HG03354 (cell line): ENCODE data around the gene CHRNE.
"Not testable (repeated sequence)": the region's sequence is repeated elsewhere in the genome, so short reads cannot be mapped to it uniquely, and the experiment has no call there.

Experiments used
- ATAC-seq: cut with Tn5 transposase; IDR thresholded peaks from one replicate; pipeline ENCODE4 v1.9.1; 2021; ENCODE audit warnings: mild to moderate bottlenecking; ENCODE audit not compliant: unreplicated experiment, poor library complexity, severe bottlenecking

CHRNE gene

DNA sequence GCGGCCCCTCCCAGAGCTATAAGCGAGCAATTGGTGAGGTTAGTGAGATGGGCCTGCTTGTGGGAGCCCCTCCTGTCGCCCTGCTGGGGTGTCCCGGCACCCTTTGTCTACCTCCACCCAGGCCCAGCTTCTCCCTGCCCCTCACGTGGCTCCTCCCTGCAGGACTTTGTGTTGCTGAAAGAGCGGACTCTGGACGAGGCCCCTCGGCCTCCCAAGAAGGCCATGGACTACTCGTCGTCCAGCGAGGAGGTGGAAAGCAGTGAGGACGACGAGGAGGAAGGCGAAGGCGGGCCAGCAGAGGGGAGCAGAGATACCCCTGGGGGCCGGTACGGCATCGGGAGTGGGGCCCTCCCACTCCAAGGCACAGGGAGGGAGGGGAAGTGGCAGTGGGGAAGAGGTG is 9.6 kb downstream of the CHRNE start:
- no peak for ATAC-seq

DNA sequence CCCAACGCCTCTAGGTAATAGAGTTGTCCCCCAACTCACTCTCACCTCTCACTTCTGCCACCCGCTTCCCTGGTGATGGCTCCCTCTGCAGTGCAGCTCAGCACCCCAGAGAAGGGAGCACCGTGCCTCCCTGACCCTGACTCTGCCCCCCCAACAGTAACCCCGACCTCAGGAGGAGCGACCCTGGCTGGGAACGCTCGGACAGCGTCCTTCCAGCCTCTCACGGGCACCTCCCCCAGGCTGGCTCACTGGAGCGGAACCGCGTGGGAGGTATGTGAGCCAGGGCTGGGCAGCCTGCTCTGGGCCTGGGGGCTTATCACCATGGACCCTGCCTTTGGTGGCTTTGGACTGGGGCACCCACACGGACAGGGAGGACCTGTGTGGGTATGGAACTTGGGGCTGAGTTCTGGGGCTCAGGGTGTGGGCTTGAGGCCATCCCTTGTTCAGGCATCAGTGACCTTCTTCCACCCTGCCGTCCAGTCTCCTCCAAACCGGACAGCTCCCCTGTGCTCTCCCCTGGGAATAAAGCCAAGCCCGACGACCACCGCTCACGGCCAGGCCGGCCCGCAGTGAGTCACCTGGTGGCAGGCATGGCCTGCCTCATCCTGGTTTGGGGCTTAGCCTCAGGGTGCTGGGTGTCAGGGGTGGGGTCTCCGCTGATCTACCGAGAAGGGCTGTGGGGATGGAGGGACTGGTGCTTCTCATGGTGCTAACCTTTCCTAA is 10.2 kb downstream of the CHRNE start:
- no peak for ATAC-seq

DNA sequence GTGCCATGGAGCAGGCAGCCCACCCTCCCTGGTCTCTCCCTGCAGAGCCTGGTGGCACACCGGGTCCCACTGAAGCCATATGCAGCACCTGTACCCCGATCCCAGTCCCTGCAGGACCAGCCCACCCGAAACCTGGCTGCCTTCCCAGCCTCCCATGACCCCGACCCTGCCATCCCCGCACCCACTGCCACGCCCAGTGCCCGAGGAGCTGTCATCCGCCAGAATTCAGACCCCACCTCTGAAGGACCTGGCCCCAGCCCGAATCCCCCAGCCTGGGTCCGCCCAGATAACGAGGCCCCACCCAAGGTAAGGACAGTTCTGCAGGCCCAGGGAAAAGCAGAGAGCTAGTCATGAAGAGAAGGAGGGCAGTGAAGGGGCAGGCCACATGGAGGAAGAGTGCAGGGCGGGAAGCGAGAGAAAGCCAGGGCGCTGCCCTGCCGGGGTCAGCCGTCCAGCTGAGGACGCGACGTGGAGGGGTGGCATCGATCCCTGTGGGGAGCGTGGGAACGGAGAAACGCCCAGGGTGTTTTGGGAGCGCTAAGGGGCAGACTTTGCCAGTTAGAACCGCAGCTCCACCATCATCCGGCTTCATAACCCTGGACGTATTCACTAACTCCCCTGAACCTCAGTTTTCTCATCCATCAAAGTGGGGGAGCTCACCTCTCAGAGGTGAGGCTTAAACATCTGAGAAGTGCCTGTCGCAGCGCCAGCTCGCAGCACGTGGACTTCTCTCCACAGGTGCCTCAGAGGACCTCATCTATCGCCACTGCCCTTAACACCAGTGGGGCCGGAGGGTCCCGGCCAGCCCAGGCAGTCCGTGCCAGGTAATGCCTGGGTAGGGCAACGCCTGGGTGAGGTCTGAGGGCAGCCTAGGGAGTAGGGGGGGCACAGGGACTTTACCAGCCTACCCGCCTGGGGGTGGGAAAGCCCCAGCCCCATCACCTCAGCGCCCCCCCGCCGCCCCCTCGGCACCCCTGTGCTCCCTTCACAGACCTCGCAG is 11.2 kb downstream of the CHRNE start:
- ATAC-seq: no peak

DNA sequence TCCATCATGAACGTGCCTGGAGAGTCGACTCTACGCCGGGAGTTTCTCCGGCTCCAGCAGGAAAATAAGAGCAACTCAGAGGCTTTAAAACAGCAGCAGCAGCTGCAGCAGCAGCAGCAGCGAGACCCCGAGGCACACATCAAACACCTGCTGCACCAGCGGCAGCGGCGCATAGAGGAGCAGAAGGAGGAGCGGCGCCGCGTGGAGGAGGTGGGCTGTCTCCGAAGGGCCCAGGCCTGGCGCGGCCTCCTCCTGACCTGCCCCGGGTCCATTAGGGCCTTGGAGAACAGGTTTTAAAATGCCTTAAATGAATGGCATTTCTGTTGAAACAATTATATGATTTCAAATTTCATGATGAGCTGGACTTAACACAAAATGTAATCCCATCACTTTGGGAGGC is 15.3 kb downstream of the CHRNE start:
- no peak for ATAC-seq

DNA sequence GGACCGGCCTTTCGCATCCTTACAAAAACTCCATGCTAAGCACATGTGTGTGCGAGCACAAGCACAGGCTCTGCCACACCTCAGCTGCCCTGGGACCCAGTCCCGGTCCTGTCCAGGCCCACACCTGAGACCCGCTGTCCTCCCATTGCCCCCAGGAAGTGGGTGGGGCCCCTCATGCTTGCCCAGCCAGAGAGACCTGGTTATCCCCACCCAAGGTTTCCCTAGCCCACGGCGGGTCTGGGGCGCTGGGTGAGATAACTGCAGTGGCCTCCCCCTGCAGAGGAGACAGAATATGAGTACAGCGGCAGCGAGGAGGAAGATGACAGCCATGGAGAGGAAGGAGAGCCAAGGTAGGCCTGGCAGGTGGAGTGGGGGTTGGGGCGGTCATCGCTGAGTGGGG is 16.1 kb downstream of the CHRNE start:
- ATAC-seq: no peak

DNA sequence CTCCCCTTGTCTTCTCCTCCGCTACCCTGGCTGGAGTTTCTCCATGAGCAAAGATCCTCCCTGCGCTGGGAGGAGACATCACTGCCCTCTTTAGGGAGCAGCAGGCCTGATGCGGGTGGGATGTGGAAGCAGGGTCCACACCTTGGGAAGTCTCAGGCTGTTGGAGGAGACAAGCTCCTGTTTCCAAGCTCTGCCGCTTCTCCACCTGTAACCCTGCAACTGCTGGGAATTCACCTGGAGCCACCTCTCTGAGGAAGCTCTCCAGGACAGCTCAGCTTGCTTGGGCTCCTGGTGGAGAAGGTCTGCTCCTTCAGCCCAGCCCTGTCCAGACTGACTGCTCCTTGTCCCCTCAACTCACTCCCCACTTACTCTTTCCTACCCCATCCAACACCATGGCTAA is 18.4 kb downstream of the CHRNE start:
- ATAC-seq: no peak

DNA sequence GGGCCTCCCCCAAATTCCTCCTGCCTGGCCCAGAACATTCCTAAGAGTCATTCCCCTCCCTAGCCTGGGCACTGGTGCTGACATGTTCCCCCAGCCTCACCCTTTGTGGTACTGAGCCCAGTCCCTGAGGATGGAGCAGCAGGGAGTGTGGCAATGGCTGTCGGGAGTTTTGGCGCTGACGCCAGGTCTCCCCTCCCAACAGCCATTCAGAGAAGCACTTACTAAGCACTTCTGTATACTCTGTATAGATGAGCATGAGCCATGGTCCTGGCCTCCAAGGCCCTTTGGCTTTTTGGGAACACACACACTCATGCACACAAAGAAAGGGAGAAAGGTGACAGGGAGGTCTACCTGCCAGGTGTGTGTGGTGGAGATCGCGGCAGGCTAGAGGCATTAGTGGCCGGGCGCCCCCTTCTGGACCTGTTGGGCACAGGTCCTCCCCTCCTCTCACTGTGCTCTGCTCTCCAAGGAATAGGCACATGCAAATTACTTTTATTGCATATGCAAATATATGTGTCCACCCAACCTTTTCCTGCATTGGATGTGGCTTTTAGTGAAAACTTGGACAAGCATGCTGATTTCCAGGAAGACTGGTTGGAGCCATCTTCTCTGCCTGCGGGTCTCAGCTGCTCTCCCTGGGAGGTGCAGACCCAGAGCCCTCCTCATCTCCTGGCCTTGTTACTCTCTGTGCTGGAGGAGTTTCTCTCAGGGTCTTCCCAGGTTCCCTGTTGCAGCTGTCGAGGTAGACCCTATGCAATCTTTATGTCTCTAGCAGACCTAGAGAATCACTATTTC is 20.9 kb downstream of the CHRNE start:
- ATAC-seq: no peak

DNA sequence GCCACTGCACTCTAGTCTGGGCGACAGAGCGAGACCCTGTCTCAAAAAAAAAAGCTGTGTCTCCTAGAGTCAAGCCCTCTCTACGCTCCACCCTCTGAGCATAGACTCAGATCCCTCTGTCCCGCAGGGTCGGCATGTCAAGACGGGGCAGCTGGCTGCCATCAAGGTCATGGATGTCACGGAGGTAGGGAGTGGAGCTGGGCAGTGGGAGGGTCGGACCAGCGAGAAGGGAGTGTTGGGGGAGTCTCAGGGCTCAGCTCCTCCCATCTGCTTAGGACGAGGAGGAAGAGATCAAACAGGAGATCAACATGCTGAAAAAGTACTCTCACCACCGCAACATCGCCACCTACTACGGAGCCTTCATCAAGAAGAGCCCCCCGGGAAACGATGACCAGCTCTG is 22.0 kb downstream of the CHRNE start:
- no peak for ATAC-seq

DNA sequence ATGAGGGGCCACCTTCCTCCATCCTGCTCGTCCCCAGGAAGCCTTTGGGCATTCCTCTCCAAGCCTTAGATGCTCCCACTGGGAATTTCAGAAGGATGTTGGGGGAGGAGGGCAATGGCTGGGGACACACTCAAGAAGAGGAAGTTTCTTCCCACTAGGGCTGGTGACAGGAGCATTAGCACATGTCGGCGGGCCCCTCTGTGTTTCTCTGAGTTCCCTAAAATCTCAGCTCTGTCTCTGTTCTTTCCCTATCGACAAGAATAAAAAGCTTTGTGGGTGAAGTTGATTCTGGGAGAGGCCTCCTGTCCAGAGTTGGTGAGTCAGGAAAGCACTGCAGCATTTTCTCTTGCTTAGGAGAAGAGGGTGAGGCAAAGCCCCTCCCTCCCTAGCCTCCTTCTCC is 23.3 kb downstream of the CHRNE start:
- no peak for ATAC-seq

DNA sequence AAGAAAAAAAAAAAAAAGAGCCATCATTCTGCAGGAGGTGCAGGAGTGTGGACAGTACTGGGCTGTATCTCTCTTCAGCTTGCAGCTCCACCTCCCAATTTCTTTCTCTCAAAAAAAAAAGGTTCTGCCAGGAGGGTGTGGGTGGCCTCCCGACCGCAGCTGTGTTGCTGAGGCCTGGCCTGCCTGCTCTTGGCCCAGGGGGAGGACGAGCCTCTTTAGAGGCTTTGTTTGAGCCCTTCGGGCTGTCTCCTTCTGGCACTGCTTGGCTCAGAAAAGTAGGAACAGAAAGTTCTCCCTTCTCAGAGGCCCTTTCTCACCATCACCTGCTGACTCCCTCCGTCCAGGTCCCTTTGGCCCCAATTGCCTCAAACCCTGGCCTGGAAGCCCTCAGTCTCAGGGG is 25.8 kb downstream of the CHRNE start:
- ATAC-seq: no peak

DNA sequence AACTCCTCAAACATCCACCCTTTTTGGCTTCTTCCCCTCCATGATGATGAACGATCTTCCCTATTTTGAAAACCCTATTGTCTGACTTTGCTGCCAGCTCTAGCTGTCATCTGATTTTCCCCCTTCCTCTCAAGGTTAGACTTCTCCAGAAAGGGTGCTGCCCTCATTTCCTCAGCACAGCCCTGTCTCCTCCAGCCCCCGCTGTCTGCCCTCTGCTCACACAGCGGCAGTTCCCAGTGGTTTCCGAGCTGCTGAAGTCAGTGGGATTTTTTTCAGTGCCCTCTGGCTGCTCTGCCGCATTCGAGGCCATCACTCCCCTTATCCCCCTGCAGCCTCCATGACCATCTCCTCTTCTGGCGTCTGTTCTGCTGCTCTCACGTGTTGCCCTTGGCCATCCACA is 30.1 kb downstream of the CHRNE start:
- no peak for ATAC-seq

DNA sequence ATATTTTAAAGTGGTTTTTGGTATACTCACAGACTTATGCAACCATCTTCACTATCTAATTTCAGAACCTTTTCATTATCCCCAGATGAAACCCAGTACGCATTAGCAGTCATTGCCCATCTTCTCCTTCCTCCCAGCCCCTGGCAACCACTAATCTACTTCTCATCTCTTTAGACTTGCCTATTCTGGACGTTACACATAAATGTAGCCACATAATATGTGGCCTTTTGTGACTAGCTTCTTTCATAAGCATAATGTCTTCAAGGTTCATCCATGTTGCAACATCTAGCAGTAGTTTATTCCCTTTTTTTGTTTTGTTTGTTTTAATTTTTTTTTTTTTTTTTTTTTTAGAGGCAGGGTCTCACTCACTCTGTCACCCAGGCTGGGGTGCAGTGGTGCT is 32.0 kb downstream of the CHRNE start:
- no peak for ATAC-seq

DNA sequence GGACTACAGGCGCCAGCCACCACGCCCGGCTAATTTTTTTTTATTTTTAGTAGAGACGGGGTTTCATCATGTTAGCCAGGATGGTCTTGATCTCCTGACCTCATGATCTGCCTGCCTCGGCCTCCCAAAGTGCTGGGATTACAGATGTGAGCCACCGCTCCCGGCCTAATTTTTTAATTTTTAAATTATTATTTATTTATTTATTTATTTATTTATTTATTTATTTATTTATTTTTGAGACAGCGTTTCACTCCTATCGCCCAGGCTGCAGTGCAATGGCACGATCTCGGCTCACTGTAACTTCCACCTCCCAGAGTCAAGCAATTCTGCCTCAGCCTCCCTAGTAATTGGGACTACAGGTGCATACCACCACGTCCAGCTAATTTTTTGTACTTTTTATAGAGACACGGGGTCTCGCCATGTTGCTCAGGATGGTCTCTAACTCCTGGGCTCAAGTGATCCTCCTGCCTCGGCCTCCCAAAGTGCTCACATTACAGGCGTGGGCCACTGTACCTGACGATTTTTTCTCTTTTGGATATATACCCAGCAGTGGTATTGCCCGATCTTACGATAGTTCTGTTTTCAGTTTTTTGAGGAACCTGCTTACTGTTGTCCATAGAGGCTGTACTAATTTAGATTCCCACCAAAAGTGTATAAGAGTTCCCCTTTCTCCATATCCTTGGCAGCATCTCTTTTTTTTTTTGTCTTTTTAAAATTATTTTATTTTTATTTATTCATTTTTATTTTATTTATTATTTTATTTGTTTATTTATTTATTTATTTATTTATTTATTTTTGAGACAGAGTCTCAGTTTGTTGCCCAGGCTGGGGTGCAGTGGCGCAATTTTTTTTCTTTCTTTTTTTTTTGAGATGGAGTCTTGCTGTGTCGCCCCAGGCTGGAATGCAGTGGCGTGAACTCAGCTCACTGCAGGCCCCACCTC is 33.6 kb downstream of the CHRNE start:
- not testable (repeated sequence) for ATAC-seq

DNA sequence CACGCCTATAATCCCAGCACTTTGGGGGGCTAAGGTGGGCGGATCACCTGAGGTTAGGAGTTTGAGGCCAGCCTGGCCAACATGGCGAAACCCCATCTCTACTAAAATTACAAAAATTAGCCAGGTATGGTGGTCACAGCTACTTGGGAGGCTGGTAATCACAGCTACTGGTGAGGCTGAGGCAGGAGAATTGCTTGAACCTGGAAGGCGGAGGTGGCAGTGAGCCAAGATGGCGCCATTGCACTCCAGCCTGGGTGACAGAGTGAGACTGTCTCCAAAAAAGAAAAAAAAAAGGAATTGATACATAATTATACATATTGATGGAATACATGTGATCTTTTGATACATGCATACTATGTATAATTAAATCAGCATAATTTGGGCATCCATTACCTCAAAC is 35.4 kb downstream of the CHRNE start:
- ATAC-seq: not testable (repeated sequence)

DNA sequence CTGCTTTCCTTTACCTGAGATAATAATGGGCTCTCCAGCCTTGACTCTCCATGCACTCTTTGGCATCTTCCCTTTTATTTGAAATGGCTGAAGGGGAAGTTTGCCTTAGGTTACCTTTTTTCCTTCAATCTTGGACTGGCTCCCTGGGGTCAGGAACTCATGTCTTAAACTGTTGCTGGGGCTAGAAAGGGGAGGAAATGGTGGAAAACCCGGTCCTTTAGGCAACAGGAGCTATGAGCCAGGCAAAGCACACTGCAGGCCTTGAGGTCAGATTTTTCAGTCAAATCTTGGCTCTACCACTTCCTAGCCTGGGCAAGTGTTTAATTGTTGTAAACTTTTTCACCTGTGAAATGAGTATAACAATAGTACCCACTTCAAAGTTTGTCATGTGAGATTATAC is 39.6 kb downstream of the CHRNE start:
- ATAC-seq: no peak

DNA sequence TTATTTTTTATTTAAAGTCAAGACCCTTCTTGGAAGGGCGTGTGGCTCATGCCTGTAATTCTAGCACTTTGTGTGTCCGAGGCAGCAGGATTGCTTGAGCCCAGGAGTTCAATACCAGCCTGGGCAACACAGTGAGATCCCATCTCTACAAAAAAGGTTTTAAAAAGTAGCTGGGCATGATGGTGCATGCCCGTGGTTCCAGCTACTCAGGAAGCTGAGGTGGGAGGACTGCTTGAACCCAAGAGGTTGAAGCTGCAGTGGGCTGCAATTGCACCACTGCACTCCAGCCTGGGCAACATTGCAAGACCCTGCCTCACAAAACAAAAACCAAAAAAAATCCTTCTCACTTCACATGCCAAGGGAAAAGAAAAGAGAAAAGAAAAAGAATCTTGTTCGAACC is 40.2 kb downstream of the CHRNE start:
- ATAC-seq: no peak

DNA sequence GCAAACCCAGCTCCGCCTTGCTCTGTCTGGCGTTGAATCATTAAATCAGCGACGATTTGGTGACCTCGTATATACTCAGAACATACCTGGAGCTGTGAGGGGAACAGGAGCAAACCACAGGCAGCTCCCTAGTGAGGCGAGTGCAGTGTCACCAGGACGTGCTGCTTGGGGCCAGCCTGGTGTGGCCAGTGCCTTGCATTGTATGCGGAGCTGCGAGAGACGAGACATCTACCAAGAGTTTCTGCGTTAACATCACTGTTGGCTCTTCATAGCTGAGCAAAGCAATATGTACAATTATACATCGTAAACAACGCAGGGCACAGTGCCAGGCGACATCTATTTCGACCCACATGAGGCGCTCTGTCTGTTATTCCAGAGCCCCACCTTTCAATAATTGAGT is 41.8 kb downstream of the CHRNE start:
- ATAC-seq: no peak

DNA sequence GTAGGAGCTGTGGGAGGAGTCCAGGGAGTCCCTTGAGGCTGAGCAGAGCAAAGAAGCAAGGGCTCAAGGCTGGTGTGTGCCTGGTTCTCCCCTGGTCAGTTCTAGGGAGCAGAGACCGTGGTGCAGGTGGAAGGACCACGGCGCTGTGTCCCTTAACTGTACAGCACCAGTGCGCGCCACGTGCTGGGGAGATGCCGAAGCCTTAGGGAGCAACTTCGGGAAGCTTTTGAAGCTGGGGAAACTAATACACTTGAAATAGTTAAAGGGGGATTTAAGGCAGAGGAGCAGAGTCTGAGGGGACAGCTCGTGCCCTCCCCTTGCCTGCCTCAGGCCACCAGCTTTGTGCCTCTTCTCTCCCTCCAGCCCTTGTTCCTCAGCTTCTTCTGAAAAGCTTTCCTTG is 42.2 kb downstream of the CHRNE start:
- no peak for ATAC-seq
